Occipital lobe (tissue), 2 donors: ENCODE measurements around the gene MTNR1B. TPM values are rescaled to one million over a fixed set of nuclear protein-coding genes. Genes with fewer than 3 reads are reported as not detected.

Source experiments
- DNase-seq: peaks from one replicate; lab custom pipeline; 2025; lab: John Stamatoyannopoulos, UW
- total RNA-seq: library from RNA; depleted of rRNA; stranded (reverse); fragments of >200 nt; gene quantifications from one replicate; pipeline ENCODE4 v1.2.3, GENCODE V29; 2014

MTNR1B gene
- total RNA-seq: not detected

- DNase-seq: no peak
Measured at GRCh38 chr11:92969634-92970347, at the start of gene MTNR1B. MTNR1B (plus strand) TSS chr11:92969651; CDS start chr11:92969726, 75 bp downstream.

DNA sequence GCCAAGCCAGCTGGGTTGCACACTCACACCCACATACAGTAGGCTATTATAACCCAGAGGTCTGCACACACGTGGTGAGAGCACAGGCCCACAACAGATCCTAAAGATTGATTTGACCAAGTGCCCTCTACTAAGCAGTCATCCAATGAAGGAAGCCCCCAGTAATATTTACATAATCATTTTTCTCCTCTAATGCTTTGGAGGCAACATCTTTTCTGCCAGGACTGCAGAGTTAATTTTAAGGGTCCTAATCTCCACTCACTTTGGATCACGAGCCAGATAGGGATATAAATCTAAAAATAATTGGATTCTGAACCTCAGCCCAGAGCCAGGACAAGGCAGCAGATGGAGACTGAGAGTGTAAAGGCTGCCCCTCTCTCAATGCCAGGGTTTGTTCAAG lies 49.1 kb upstream of the MTNR1B start:
- no peak for DNase-seq

DNA sequence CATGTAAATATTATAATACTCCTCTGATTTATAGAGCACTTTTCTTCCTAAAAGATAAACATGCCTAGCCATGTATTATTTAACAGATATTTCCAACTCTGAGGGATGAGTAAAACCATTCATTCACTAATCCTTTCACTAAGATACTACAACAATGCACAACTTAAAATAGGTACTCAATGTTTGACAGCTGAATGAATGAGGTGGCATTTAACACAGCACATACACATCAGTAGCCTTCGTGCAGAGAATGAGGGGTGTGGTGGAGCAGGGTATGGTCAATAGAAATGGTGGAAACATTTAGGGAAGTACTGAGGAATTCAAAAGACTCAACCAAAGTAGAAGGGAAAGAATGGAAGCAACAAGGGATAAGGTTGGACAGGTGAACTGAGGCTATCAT lies 46.7 kb upstream of the MTNR1B start:
- DNase-seq: no peak

DNA sequence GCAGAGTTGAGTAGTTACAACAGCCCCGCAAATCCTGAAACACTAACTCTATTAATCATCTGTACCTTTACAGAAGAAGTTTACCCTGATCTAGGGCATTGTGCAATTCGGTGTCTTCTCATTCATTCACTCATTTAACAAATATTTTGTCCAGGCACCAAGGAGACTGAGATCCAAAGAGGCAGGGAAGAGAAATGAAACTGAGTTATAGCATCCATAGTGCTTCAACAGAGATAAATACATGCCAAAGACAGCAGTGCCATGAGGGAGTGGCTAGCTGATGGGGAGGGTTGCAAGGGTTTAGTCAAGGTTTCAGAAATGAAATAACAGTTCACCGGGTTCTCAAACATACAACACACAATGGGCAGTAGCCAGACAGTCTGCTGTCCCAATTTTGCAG lies 40.2 kb upstream of the MTNR1B start:
- DNase-seq: no peak

- DNase-seq: no peak
Measured at GRCh38 chr11:92929653-92930052, 39.8 kb upstream of the MTNR1B start.

- no peak for DNase-seq
Measured at GRCh38 chr11:92931746-92932422, 37.6 kb upstream of the MTNR1B start.

DNA sequence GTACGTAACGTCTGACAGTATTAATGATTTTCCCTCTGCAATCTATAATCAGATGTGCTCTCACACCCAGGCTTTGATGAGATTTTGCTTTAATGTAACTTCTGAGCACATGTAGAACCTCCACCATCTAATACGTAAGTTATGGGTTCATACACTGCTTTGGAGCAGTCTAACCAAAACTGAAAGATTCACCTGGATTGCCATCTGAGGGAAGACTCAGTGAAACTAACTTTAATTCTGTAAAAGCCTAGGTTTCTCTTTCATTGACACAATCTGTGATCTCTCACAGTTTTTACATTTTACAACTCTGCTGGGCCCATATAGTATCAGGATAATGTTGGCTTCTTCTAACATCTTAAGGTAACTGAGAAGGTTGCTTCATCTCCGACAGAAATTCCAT lies 30.1 kb upstream of the MTNR1B start:
- DNase-seq: no peak

- DNase-seq: no peak
Measured at GRCh38 chr11:92941676-92942571, 27.5 kb upstream of the MTNR1B start.

GRCh38 chr11:92946707-92947106 lies 22.7 kb upstream of the MTNR1B start:
- no peak for DNase-seq

GRCh38 chr11:92948116-92948515 lies 21.3 kb upstream of the MTNR1B start:
- no peak for DNase-seq

DNA sequence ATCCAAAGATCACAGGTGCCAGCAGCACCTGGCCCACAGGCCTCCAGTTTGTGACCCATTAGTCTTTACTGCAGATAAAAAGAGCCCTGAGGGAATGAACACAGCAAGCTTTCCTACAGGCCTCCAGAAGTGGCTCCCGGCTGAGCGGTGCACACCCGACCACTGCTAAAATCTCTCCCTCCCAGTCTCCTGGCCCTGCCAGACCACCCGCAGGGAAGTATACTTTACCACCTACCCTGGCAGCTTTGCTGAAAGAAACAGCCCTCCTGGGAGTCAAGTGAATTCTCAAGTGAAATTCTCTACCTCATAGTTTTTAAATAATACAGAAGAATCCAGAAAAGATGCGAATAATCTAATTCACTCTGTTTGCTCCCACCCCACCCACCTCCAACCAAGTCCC lies 15.4 kb upstream of the MTNR1B start:
- no peak for DNase-seq

- no peak for DNase-seq
Measured at GRCh38 chr11:92955860-92956259, 13.6 kb upstream of the MTNR1B start.

GRCh38 chr11:92960886-92961285 lies 8.6 kb upstream of the MTNR1B start:
- DNase-seq: no peak

DNA sequence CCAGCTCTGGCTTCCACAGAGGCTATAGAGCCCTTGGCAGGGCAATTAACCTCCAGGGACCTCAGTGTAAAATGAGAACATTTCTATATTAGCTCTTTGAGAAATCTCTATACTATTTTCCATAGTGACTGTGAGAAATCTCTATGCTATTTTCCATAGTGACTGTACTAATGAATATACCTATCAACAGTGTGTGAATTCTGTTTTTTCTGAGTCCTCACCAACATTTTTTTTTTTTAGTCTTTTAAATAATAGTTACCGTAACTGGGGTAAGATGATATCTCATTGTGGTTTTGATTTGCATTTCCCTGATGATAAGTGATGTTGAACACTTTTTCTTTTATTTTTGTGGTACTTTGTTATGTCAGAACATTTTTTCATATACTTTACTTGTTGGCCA lies 7.0 kb upstream of the MTNR1B start:
- no peak for DNase-seq

DNA sequence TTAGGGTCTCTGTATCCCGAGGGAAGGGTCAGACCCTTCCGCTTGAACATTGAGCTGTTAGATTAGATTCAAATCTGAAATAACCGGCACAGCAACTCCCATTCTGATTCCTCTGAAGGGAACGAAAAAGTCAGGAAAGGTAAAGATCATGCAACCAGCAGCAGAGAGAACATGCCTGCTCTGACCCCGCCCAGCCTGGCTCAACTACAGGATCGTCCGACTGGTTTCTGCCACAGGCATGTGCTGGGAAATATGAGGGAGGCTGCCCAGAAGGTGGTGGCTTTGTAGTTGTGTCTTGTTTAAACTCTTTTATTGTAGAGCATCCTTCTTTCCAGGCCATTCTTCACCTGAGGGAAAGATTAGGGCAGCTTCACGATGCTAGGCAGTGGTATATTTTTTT lies 5.0 kb upstream of the MTNR1B start:
- no peak for DNase-seq

GRCh38 chr11:92965196-92965595 lies 4.3 kb upstream of the MTNR1B start:
- no peak for DNase-seq

- DNase-seq: no peak
Measured at GRCh38 chr11:92967178-92967577, 2.3 kb upstream of the MTNR1B start.

DNA sequence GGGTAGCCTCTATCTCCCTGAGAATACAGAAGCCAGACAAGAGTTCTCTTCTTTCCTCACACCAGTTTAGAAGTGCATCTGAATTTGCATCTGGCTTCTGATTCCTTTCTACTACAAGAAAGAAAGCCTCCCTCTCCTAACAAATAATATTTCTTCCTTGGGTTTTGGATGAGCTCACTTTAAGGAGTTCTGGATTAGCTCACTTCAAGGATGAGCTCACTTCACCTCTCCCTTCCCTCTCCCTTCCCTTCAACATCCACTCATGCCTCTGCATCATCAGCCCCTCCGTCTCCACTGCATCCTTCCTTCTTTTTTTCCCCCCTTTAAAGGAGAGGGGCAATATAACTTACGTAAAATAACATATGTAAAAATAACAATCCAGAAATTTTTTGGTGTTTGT lies 1.6 kb upstream of the MTNR1B start:
- DNase-seq: no peak

GRCh38 chr11:92969293-92969633 lies 188 bp upstream of the MTNR1B start:
- no peak for DNase-seq

DNA sequence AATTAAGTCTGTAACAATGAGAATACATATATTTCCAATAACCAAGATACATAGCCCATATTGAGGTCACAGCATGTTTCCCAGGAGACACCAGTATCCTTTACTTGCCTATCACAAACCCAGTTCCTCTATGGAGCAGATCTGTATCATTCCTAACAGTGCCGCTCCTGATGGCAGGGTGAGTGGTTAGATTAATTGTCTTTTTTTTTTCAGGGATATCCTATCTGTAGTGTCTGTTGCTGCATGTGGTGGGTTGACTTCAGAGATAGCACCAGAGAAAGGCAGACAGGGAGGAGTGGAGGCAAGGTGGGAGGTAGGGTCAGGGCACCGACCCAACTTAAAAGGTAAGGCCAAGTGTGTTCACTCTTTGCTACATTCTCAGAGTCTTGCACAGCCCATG lies 2.8 kb downstream of the MTNR1B start:
- no peak for DNase-seq

GRCh38 chr11:92975285-92975684 lies 5.8 kb downstream of the MTNR1B start:
- no peak for DNase-seq

DNA sequence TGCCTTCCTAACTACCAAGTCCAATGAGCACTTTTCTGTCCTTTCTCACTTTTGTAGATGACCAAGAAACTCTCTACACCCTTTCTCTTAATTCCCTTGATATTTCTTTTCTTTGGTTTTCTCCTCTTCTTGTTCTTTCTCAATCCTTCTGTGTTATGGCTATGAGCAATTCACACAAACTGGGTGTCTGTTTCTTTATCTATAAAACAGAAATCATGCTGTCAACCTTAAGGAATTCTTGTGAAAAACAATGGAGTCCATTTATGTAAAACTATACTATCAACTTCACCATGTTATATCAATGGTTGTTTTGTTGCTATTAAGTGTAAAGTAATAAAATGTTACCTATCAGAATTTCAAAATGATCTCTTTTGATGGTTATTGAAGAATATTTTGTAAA lies 7.2 kb downstream of the MTNR1B start:
- no peak for DNase-seq
